ENCODE results near the gene ALCAM.
"Not testable (repeated sequence)": the region's sequence is repeated elsewhere in the genome, so short reads cannot be mapped to it uniquely, and the experiment has no call there.

The ALCAM gene

DNA sequence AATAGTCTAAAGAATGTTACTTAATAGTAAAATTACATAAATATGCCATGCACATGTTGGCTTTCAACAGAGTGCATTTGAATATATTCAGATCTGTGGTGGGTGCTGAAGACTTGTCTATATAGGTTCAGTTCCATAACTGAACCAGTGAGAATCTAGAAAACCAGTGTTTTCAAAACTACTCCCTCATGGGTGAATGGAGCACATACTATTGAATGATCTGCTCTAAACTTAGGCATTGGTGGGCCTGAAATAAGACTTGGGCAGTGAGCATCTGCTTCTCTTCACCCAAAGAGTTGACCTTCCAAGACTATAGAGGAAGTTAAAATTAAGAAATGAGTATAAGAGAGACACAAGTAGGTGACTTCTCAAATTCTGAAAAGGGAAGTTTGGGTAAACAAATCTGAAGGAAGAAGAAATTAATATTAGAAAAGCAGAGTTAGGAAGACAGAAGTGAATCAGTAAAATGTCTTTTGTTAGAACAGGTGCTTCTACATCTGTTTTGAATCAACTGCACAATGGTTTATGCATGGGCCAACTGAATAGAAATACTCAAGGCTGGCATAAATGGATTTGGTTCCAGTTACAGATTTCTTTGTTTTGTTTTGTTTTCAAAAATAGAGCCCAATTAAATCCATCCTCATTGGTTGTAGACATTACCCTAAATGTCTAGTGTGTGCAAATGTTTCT, 19.3 kb downstream of the ALCAM start:
- no peak overlapping the region for H3K27ac Mint-ChIP-seq
- peaks cover 23% of the 10 kb centered on the region for H3K9me3 Mint-ChIP-seq
- H3K4me3 Mint-ChIP-seq: no peak overlapping the region
- H3K4me1 Mint-ChIP-seq: no peaks in the 10 kb centered on the region
- H3K27me3 Mint-ChIP-seq (ENCODE audit: low read depth): no peaks in the 10 kb centered on the region
- TF ChIP-seq, protein P1, sequence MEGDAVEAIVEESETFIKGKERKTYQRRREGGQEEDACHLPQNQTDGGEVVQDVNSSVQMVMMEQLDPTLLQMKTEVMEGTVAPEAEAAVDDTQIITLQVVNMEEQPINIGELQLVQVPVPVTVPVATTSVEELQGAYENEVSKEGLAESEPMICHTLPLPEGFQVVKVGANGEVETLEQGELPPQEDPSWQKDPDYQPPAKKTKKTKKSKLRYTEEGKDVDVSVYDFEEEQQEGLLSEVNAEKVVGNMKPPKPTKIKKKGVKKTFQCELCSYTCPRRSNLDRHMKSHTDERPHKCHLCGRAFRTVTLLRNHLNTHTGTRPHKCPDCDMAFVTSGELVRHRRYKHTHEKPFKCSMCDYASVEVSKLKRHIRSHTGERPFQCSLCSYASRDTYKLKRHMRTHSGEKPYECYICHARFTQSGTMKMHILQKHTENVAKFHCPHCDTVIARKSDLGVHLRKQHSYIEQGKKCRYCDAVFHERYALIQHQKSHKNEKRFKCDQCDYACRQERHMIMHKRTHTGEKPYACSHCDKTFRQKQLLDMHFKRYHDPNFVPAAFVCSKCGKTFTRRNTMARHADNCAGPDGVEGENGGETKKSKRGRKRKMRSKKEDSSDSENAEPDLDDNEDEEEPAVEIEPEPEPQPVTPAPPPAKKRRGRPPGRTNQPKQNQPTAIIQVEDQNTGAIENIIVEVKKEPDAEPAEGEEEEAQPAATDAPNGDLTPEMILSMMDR (IDR thresholded peaks at IDR 0.05; ENCODE audit: unreplicated experiment in 3 of 3): no peak
- H3K36me3 Mint-ChIP-seq (ENCODE audit: low read depth): peaks cover 25% of the 10 kb centered on the region

DNA sequence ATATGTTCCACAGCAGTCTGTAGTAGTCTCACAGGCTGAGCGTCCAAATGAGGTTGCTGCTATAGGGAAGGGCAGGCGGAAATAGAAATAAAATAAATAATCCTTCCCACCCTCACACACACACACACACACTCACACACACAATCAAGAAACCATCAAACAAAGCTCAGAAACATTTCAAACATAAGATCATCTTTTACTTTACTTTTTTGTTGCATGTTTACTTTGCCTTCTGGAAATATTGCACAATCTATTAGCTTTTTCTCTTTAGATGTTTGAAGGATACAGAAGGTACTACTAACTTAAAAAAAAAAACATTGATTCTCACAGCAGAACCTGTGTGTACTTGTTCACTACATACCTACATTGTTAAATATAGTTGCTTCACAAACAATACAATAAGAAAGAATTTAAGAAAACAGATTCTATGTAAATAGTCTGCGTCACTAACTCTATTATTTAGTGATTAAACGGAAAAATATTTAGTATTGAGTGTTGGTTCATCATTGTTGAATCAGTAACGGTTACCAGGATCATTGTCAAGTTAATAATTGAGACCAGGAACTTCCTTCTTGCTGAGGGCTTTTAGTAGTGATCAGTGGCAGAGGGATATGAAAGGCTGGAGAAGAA, 20.5 kb downstream of the ALCAM start:
- Mint-ChIP-seq H3K9me3 (peaks cover 31% of the 10 kb centered on the region), H3K4me3 (no peak overlapping the region), H3K27ac (no peak overlapping the region), H3K4me1 (no peaks in the 10 kb centered on the region), H3K36me3 (ENCODE audit: low read depth) (peaks cover 38% of the 10 kb centered on the region), H3K27me3 (ENCODE audit: low read depth) (no peaks in the 10 kb centered on the region)
- TF ChIP-seq, protein P1 (IDR thresholded peaks at IDR 0.05; ENCODE audit: unreplicated experiment in 3 of 3): no peak

DNA sequence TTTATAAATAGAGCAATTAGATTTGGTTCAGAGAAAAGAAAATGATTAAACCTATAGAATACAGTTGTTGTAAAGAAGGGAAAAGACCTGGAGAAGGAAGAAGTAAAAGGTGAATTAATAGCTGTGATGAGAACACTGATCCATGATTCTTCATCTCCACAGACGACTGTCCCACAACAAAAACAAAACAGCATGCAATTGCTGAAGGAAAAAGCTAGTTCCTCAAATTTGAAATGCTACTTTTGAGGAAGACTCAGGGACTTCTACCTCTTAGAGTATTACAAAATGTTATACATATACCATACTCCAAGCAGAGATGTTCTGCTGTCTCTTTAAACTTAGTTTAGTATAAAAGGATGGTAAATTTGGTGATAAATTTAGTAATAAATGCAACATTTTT, 21.5 kb downstream of the ALCAM start:
- no peaks in the 10 kb centered on the region for H3K4me1 Mint-ChIP-seq
- no peaks in the 10 kb centered on the region for H3K27me3 Mint-ChIP-seq (ENCODE audit: low read depth)
- H3K9me3 Mint-ChIP-seq: peaks cover 36% of the 10 kb centered on the region
- no peak overlapping the region for H3K27ac Mint-ChIP-seq
- H3K4me3 Mint-ChIP-seq: no peak overlapping the region
- TF ChIP-seq, protein P1 (IDR thresholded peaks at IDR 0.05; ENCODE audit: unreplicated experiment in 3 of 3): no peak
- H3K36me3 Mint-ChIP-seq (ENCODE audit: low read depth): peaks cover 36% of the 10 kb centered on the region

DNA sequence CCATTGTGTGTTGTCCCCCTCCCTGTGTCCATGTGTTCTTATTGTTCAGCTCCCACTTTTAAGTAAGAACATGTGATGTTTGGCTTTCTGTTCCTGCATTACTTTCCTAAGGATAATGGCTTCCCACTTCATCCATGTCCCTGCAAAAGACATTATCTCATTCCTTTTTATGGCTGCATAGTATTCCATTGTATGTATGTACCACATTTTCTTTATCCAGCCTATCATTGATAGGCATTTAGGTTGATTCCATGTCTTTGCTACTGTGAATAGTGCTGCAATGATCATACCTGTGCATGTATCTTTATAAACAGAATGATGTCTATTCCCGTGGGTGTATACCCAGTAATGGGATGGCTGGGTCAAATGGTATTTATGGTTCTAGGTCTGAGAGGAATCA, 23.1 kb downstream of the ALCAM start:
- Mint-ChIP-seq H3K36me3 (ENCODE audit: low read depth) (peaks cover 35% of the 10 kb centered on the region), H3K9me3 (peaks cover 35% of the 10 kb centered on the region)
- H3K4me3 Mint-ChIP-seq; H3K27ac Mint-ChIP-seq; H3K27me3 Mint-ChIP-seq (ENCODE audit: low read depth); H3K4me1 Mint-ChIP-seq: not testable (repeated sequence)

DNA sequence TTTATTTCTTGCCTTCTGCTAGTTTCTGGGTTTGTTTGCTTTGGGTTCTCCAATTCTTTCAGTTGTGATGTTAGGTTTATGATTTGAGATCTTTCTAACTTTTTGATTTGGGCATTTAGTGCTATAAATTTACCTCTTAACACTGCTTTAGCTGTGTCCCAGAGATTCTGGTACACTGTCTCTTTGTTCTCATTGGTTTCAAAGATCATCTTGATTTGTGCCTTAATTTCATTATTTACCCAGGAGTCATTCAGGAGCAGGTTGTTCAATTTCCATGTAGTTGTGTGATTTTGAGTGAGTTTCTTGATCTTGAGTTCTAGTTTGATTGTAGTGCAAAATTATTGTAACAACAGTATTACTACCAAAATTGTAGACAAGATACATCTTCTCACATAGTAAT, 25.9 kb downstream of the ALCAM start:
- H3K4me1 Mint-ChIP-seq; H3K27ac Mint-ChIP-seq; H3K4me3 Mint-ChIP-seq; H3K27me3 Mint-ChIP-seq (ENCODE audit: low read depth): not testable (repeated sequence)
- H3K9me3 Mint-ChIP-seq: peaks cover 35% of the 10 kb centered on the region
- peaks cover 35% of the 10 kb centered on the region for H3K36me3 Mint-ChIP-seq (ENCODE audit: low read depth)

DNA sequence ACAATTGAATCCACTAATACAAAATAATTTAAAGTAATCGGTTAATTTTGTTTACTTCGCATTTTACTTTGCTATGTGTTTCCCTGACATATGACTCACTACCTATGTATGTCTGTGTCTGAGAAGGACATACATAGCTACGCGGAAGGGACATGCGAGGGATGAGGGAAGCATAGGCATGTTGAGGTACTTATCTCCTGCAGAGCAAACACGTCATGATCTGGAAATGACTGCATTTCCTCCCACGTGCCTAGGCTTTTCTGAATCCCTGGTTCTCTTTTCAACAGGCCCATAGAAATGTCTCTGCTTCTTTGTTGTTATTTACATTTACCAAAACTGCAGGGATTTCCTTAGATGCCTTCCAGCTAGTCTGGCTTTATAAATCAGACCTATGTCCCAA, 27.5 kb downstream of the ALCAM start:
- no peak overlapping the region for H3K4me3 Mint-ChIP-seq
- H3K27me3 Mint-ChIP-seq (ENCODE audit: low read depth): no peaks in the 10 kb centered on the region
- no peak overlapping the region for H3K27ac Mint-ChIP-seq
- TF ChIP-seq, protein P1 (IDR thresholded peaks at IDR 0.05; ENCODE audit: unreplicated experiment in 3 of 3): no peak
- H3K9me3 Mint-ChIP-seq: peaks cover 29% of the 10 kb centered on the region
- peaks cover 30% of the 10 kb centered on the region for H3K36me3 Mint-ChIP-seq (ENCODE audit: low read depth)
- peaks cover 6% of the 10 kb centered on the region for H3K4me1 Mint-ChIP-seq

DNA sequence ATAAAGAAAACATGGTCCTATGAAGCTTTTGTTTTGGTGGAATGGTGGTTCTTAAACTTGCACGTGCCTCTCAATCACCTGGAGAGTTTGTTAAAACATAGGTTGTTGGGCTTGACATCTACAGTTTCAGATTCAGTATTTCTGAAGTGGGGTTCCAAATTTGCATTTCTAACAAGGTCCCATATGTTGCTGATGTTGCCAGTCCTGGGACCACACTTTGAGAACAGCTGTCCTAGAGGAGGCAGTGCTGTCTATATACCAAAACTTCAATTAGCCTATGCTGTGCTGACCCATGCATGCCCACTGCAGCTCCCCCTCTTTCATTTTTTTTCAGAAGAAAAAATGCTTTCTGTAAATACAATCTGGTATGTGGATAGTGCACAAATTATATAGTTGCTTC, 31.3 kb downstream of the ALCAM start:
- H3K27ac Mint-ChIP-seq: no peak overlapping the region
- TF ChIP-seq, protein P1 (IDR thresholded peaks at IDR 0.05; ENCODE audit: unreplicated experiment in 3 of 3): no peak
- H3K9me3 Mint-ChIP-seq: peaks cover 8% of the 10 kb centered on the region
- no peaks in the 10 kb centered on the region for H3K27me3 Mint-ChIP-seq (ENCODE audit: low read depth)
- H3K4me3 Mint-ChIP-seq: no peak overlapping the region
- peaks cover 6% of the 10 kb centered on the region for H3K4me1 Mint-ChIP-seq
- peaks cover 16% of the 10 kb centered on the region for H3K36me3 Mint-ChIP-seq (ENCODE audit: low read depth)
